OCI-LY1 (cell line): ENCODE results near the gene OR51E2.

Experiments used
- H2AFZ ChIP-seq: fragments of 200-600 bp; sonication (generic), shearing (Covaris generic); 2 replicates; pipeline ENCODE4 v1.6.0; 2014; ENCODE audit warnings: antibody characterized with exemption, mild to moderate bottlenecking, low read length
- H3F3A ChIP-seq: fragments of 200-600 bp; sonication (generic), shearing (Covaris generic); 2 replicates; pipeline ENCODE4 v1.6.0; 2014; ENCODE audit warnings: mild to moderate bottlenecking, antibody characterized with exemption, low read length, moderate library complexity; ENCODE audit not compliant: insufficient read depth
- H3K27ac ChIP-seq: fragments of 200-600 bp; sonication (generic); 2 replicates; pipeline ENCODE4 v1.5.1; 2014; ENCODE audit warnings: low read length, mixed run types, mild to moderate bottlenecking, low read depth; ENCODE audit not compliant: poor library complexity, severe bottlenecking
- H3K27me3 ChIP-seq: fragments of 200-600 bp; sonication (generic); 2 replicates; pipeline ENCODE4 v1.6.0; 2014; ENCODE audit warnings: antibody characterized with exemption, mild to moderate bottlenecking, low read length, moderate library complexity; ENCODE audit not compliant: insufficient read depth
- H3K36me3 ChIP-seq: fragments of 200-600 bp; sonication (generic); 2 replicates; pipeline ENCODE4 v1.6.1; 2014; ENCODE audit warnings: mild to moderate bottlenecking, antibody characterized with exemption, low read length, moderate library complexity, mixed read lengths; ENCODE audit not compliant: insufficient read depth
- H3K4me1 ChIP-seq: fragments of 200-600 bp; sonication (generic); 2 replicates; pipeline ENCODE4 v1.5.1; 2014; ENCODE audit warnings: mild to moderate bottlenecking, low read length, moderate library complexity; ENCODE audit not compliant: insufficient read depth, severe bottlenecking
- H3K4me2 ChIP-seq: fragments of 200-600 bp; sonication (generic), shearing (Covaris generic); 2 replicates; pipeline ENCODE4 v1.6.1; 2014; ENCODE audit warnings: low read length
- H3K4me3 ChIP-seq: fragments of 200-600 bp; sonication (generic); 2 replicates; pipeline ENCODE4 v1.5.1; 2014; ENCODE audit warnings: low read length, low read depth, mild to moderate bottlenecking, mixed read lengths; ENCODE audit not compliant: poor library complexity, severe bottlenecking
- H3K79me2 ChIP-seq: fragments of 200-600 bp; shearing (Covaris generic); 2 replicates; pipeline ENCODE4 v1.6.1; 2016; ENCODE audit warnings: mixed run types, low read length, mixed read lengths; ENCODE audit not compliant: insufficient read depth
- H3K9ac ChIP-seq: fragments of 200-600 bp; sonication (generic), shearing (Covaris generic); 2 replicates; pipeline ENCODE4 v1.6.1; 2014; ENCODE audit warnings: mild to moderate bottlenecking, low read length, mixed read lengths
- H3K9me2 ChIP-seq: fragments of 200-600 bp; sonication (generic), shearing (Covaris generic); 2 replicates; pipeline ENCODE4 v1.6.1; 2014; ENCODE audit warnings: low read depth, mild to moderate bottlenecking, low read length, mixed read lengths
- H3K9me3 ChIP-seq: fragments of 200-600 bp; shearing (Covaris generic); 2 replicates; pipeline ENCODE4 v1.6.1; 2014; ENCODE audit warnings: low read length, mixed read lengths
- H4K20me1 ChIP-seq: fragments of 200-600 bp; sonication (generic), shearing (Covaris generic); 2 replicates; pipeline ENCODE4 v1.6.0; 2016; ENCODE audit warnings: mild to moderate bottlenecking, low read length; ENCODE audit not compliant: insufficient read depth
- EZH2 ChIP-seq: fragments of 200-600 bp; sonication (generic), shearing (Covaris generic); IDR thresholded peaks from 2 replicates; pipeline ENCODE4 v1.8.0; 2017; ENCODE audit warnings: borderline replicate concordance, mixed run types, mild to moderate bottlenecking, antibody characterized with exemption, low read length, moderate library complexity, mixed read lengths
- TF ChIP-seq, protein P1 (sequence below): fragments of 200-600 bp; sonication (generic), shearing (Covaris generic); IDR thresholded peaks from 2 replicates; pipeline ENCODE4 v1.5.1; 2017; ENCODE audit warnings: mild to moderate bottlenecking, antibody characterized with exemption, low read length, moderate library complexity, mixed read lengths

Gene OR51E2

DNA sequence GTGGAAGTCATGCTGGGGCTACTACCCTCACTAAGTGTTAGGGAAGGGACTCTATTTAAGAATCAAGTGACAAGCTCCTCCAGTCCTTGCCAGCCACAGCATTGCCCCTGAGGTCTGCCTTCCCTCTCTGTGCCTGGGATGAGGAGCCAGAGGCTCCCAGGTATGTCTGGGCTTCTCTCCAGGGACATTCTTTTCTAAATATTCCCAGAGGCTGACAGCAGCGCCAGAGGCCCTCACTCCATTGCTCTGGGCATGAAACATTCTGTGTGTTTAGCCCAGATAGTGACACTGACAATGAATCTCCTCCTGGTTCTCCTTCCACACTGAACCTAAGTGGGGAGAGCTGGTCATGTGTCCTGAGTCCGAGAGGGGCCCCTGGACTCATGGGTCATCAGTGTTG is 51.7 kb downstream of the OR51E2 start:
- H3K9me3 ChIP-seq, result no peaks in the 10 kb centered on the region
- H3K4me1 ChIP-seq, result no peaks in the 10 kb centered on the region
- H3K9me2 ChIP-seq, result no peaks in the 10 kb centered on the region
- no peaks in the 10 kb centered on the region for H3K79me2 ChIP-seq
- no peak for TF ChIP-seq EZH2
- TF ChIP-seq, protein P1, sequence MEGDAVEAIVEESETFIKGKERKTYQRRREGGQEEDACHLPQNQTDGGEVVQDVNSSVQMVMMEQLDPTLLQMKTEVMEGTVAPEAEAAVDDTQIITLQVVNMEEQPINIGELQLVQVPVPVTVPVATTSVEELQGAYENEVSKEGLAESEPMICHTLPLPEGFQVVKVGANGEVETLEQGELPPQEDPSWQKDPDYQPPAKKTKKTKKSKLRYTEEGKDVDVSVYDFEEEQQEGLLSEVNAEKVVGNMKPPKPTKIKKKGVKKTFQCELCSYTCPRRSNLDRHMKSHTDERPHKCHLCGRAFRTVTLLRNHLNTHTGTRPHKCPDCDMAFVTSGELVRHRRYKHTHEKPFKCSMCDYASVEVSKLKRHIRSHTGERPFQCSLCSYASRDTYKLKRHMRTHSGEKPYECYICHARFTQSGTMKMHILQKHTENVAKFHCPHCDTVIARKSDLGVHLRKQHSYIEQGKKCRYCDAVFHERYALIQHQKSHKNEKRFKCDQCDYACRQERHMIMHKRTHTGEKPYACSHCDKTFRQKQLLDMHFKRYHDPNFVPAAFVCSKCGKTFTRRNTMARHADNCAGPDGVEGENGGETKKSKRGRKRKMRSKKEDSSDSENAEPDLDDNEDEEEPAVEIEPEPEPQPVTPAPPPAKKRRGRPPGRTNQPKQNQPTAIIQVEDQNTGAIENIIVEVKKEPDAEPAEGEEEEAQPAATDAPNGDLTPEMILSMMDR, result no peak
- H4K20me1 ChIP-seq, result no peaks in the 10 kb centered on the region
- H3K4me2 ChIP-seq, result no peak overlapping the region
- H3F3A ChIP-seq, result no peaks in the 10 kb centered on the region
- no peak overlapping the region for H3K4me3 ChIP-seq
- no peak overlapping the region for H2AFZ ChIP-seq
- no peaks in the 10 kb centered on the region for H3K27me3 ChIP-seq
- no peaks in the 10 kb centered on the region for H3K36me3 ChIP-seq
- no peak overlapping the region for H3K9ac ChIP-seq
- no peak overlapping the region for H3K27ac ChIP-seq

GRCh38 chr11:4644233-4644632 is 53.4 kb downstream of the OR51E2 start:
- Histone ChIP-seq H3K9me3 (no peaks in the 10 kb centered on the region), H4K20me1 (no peaks in the 10 kb centered on the region), H3K79me2 (no peaks in the 10 kb centered on the region), H3F3A (no peaks in the 10 kb centered on the region), H3K4me3 (no peak overlapping the region), H3K36me3 (no peaks in the 10 kb centered on the region), H3K9ac (no peak overlapping the region), H3K4me1 (no peaks in the 10 kb centered on the region), H3K27ac (no peak overlapping the region), H3K4me2 (no peak overlapping the region), H3K9me2 (no peaks in the 10 kb centered on the region), H2AFZ (no peak overlapping the region), H3K27me3 (no peaks in the 10 kb centered on the region)
- TF ChIP-seq EZH2, result no peak
- TF ChIP-seq, protein P1, result no peak

DNA sequence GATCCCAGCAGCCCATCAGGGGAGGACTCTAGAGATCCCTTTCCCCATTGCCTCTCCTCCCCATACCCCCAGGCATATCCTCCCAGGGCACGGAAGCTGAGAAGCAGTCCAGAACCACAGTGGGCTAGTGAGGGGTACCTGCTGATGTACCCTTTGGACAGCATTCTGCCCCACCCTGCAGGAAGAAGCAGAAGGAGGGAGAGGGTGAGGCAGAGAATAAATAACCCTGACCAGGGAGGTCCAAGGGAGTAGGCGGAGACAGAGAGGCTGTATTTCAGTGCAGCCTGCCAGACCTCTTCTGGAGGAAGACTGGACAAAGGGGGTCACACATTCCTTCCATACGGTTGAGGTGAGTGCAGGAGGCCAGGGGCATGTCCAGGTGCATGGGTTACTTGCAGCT is 54.0 kb downstream of the OR51E2 start, which contains the start of gene OR51E1:
Gene OR51E1 (plus strand): TSS at position 301 of the 400 bp plus-strand sequence. CDS start 8,545 bp downstream, outside the sequence.
- H3K4me1 ChIP-seq, result no peaks in the 10 kb centered on the region
- no peaks in the 10 kb centered on the region for H3K36me3 ChIP-seq
- no peak within 1 kb of the TSS for H3K4me2 ChIP-seq
- no peaks in the 10 kb centered on the region for H3K9me3 ChIP-seq
- no peak within 1 kb of the TSS for H2AFZ ChIP-seq
- no peaks in the 10 kb centered on the region for H3K9me2 ChIP-seq
- no peaks in the 10 kb centered on the region for H4K20me1 ChIP-seq
- no peaks in the 10 kb centered on the region for H3F3A ChIP-seq
- no peak within 1 kb of the TSS for H3K4me3 ChIP-seq
- no peaks in the 10 kb centered on the region for H3K27me3 ChIP-seq
- TF ChIP-seq EZH2, result no peak
- TF ChIP-seq, protein P1, result no peak
- no peaks in the 10 kb centered on the region for H3K79me2 ChIP-seq
- H3K9ac ChIP-seq, result no peak within 1 kb of the TSS
- H3K27ac ChIP-seq, result no peak within 1 kb of the TSS
